ENCODE data around the gene GRAMD2A. TPM values are rescaled to one million over a fixed set of nuclear protein-coding genes. Genes with fewer than 3 reads are reported as not detected.

The GRAMD2A gene
- total RNA-seq, result 1.8 and 5.0 TPM in 2 replicates

- no peak for DNase-seq (ENCODE audit: low read depth)
- peak within 1 kb of the TSS; percentile 40 for H3K4me3 ChIP-seq (ENCODE audit: low read depth, low read length)
- no peak for TF ChIP-seq CTCF (conservative IDR thresholded peaks at IDR 0.05; ENCODE audit: low read depth, low read length)
Measured at GRCh38 chr15:72197460-72198355, at the start of gene GRAMD2A. Gene GRAMD2A, minus strand, starts transcription at chr15:72197787.

GRCh38 chr15:72242775-72243370, 45.3 kb upstream of the GRAMD2A start:
- no peak for DNase-seq (ENCODE audit: low read depth)
- H3K4me3 ChIP-seq (ENCODE audit: low read depth, low read length), result no peak overlapping the region
- TF ChIP-seq CTCF (conservative IDR thresholded peaks at IDR 0.05; ENCODE audit: low read depth, low read length), result no peak

GRCh38 chr15:72239652-72240051, 42.1 kb upstream of the GRAMD2A start:
- no peak overlapping the region for H3K4me3 ChIP-seq (ENCODE audit: low read depth, low read length)
- DNase-seq (ENCODE audit: low read depth), result no peak
- no peak for TF ChIP-seq CTCF (conservative IDR thresholded peaks at IDR 0.05; ENCODE audit: low read depth, low read length)

GRCh38 chr15:72238586-72238985, 41.0 kb upstream of the GRAMD2A start:
- no peak for TF ChIP-seq CTCF (conservative IDR thresholded peaks at IDR 0.05; ENCODE audit: low read depth, low read length)
- H3K4me3 ChIP-seq (ENCODE audit: low read depth, low read length), result no peak overlapping the region
- no peak for DNase-seq (ENCODE audit: low read depth)

DNA sequence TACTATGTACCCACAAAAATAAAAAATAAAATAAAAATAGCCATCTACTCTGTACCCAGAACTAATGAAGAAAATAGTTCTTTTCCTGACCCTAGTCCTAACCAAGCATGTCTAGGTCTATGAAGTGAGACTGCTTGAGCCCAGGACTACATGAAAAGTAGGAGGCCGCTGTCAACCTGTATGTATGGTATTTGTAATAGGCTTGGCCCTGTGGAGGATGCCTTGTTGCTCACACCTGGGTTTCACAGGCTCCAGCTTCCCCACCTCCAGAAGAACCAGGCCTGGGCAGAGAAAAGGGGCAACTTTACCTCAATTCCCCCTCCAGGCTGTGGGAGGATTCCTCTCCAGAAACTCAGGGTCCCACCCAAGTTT, 40.3 kb upstream of the GRAMD2A start:
- no peak for DNase-seq (ENCODE audit: low read depth)
- H3K4me3 ChIP-seq (ENCODE audit: low read depth, low read length), result no peak overlapping the region
- no peak for TF ChIP-seq CTCF (conservative IDR thresholded peaks at IDR 0.05; ENCODE audit: low read depth, low read length)

DNA sequence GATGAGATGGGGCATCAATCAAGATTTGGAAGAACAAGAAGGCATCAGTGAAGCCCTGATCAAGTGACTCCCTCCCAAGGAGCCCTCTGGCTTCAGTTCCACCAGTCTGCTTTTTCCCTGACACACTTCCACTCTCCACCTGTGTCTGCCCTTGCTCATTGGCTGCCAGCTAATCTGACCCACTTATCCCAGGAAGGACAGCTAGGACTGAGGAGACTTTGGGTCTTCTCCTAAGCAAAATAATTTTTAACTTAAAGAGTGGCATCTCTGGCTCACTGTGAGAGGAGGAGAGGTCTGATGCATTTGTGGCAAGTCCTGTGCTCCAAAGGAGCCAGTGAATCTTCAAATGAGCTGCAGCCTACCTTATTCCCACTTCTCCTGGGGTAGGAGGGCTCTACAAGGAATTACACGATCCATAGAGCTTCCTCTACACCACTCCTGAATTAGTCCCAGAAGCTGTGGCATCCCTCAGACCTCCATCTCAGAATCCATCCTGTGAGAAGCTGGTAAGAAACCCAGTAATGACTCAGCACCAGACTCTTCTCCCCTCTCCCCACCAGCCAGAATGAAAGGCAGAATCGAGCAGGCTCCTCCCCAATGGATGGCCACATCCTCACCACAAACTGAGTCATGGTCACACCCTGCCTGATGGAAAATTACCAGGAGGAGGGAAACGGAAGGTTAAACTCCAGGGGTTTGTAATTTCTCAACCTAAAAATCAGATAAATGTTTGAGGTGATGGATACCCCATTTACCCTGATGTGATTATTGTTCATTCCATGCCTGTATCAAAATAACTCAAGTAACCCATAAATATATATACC, 39.7 kb upstream of the GRAMD2A start:
- H3K4me3 ChIP-seq (ENCODE audit: low read depth, low read length), result peak overlapping the region; percentile 59
- peak; percentile 83 for DNase-seq (ENCODE audit: low read depth)
- TF ChIP-seq CTCF (conservative IDR thresholded peaks at IDR 0.05; ENCODE audit: low read depth, low read length), result no peak
